ENCODE results near the gene CCDC18. TPM values are rescaled to one million over a fixed set of nuclear protein-coding genes. Genes with fewer than 3 reads are reported as not detected.
A peak's percentile ranks its signal among the peaks of the same experiment; 100 is the strongest.

The CCDC18 gene
- total RNA-seq, 1 donor = 14.7 TPM

DNA sequence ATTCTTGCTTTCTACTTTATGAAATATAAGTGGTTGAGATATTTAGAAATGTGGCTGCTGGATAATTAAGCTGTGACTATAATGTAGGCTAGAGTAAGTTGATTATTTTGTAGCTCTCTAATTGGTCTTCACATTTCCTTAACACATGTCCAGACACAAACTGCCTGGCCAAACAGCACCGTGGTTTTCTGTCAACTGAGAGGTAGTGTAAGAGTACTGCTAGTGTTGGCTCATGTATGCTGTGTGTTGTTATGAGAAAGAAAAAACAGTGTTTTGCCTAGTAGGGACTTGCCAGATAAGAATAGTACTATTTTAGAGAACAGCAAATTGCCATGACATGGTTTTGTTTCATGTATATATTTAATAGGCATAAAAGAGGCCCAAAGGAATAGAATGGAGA, 37.4 kb upstream of the CCDC18 start:
- TF ChIP-seq, protein P1, sequence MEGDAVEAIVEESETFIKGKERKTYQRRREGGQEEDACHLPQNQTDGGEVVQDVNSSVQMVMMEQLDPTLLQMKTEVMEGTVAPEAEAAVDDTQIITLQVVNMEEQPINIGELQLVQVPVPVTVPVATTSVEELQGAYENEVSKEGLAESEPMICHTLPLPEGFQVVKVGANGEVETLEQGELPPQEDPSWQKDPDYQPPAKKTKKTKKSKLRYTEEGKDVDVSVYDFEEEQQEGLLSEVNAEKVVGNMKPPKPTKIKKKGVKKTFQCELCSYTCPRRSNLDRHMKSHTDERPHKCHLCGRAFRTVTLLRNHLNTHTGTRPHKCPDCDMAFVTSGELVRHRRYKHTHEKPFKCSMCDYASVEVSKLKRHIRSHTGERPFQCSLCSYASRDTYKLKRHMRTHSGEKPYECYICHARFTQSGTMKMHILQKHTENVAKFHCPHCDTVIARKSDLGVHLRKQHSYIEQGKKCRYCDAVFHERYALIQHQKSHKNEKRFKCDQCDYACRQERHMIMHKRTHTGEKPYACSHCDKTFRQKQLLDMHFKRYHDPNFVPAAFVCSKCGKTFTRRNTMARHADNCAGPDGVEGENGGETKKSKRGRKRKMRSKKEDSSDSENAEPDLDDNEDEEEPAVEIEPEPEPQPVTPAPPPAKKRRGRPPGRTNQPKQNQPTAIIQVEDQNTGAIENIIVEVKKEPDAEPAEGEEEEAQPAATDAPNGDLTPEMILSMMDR (IDR thresholded peaks at IDR 0.05; ENCODE audit: insufficient read depth, low read depth, low read length) = no peak
- no peak for DNase-seq (ENCODE audit: low read depth)

DNA sequence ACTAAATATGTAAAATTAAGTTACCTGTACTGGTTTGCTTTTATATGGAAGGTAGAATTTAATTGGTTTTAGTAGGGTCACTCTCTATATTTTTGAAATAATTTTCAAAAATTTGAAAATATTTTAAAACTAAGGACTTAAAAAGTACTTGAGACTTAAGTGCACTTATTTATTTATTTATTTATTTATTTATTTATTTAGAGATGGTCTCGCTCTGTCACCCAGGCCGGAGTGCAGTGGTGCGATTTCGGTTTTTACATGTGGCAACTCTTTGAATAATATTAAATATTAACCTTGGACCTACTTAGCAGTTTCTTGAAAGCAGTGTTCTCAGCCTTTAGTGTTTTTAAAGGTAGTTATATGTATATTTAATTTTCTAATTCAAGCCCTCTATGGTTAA, 36.8 kb upstream of the CCDC18 start:
- H3K4me3 ChIP-seq (ENCODE audit: low read depth, low read length) = no peak overlapping the region
- no peak for DNase-seq (ENCODE audit: low read depth)
- TF ChIP-seq, protein P1 (IDR thresholded peaks at IDR 0.05; ENCODE audit: insufficient read depth, low read depth, low read length) = no peak

More for the DNA sequence above, 37.4 kb upstream of the CCDC18 start:
- no peak overlapping the region for H3K4me3 ChIP-seq (ENCODE audit: low read depth, low read length)

DNA sequence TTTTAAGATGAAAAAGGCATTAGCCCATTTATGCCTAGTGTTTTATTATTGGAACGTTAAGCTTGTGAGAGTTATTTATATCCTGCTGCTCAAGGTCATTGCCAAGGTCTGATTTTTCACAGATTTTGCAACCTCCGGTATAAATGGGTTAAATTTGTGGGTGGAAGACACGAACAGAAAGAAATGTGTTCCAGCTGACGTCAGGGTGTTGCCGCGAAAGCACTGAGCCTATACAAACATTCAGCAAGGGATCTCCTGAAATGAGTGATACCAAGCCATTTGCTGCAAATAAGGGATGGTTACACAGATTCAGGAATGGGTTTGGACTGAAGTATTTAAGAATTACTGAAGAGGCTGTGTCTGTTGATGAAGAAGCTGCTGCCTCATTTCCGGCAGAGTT, 32.5 kb upstream of the CCDC18 start:
- TF ChIP-seq, protein P1 (IDR thresholded peaks at IDR 0.05; ENCODE audit: insufficient read depth, low read depth, low read length) = no peak
- H3K4me3 ChIP-seq (ENCODE audit: low read depth, low read length) = no peak overlapping the region
- DNase-seq (ENCODE audit: low read depth) = peak; percentile 41

DNA sequence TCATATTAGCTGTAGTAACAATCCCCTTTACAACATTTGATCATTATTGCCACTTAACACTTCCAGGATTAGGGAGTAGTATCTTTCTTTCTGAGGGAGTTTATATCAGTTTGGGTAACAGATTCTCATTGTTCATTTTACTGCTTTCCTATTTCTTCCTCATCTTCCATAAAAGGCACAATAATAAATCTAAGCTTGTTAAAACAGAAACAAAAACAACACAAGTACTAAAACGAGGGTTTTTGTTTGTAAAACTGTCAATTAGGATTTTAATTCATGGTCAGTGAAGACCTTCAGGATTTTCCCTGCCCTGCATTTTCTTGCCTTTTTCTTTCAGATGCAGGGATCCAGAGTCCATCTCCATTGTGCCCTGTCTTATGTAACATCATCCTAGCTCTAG, 29.8 kb upstream of the CCDC18 start:
- H3K4me3 ChIP-seq (ENCODE audit: low read depth, low read length) = no peak overlapping the region
- TF ChIP-seq, protein P1 (IDR thresholded peaks at IDR 0.05; ENCODE audit: insufficient read depth, low read depth, low read length) = no peak
- DNase-seq (ENCODE audit: low read depth) = no peak

DNA sequence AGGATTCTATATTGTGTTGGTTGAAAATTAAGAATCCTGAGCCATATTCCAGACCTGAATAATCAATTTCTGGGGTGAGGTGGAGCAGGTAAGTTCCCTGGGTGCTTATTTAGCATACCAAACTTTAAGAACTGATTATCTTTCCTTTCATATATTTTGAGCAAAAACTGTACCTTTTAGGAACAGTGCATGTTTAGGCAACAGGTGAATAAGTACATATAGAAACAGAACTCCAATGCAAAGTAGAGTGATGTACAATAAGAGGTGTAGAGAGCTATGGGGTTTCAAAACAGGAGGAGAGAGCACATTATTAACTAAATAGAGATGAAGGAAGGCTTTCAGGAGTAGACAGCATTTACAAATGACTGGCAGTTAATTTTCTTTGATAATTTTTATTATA, 29.1 kb upstream of the CCDC18 start:
- DNase-seq (ENCODE audit: low read depth) = no peak
- H3K4me3 ChIP-seq (ENCODE audit: low read depth, low read length) = no peak overlapping the region
- TF ChIP-seq, protein P1 (IDR thresholded peaks at IDR 0.05; ENCODE audit: insufficient read depth, low read depth, low read length) = no peak

DNA sequence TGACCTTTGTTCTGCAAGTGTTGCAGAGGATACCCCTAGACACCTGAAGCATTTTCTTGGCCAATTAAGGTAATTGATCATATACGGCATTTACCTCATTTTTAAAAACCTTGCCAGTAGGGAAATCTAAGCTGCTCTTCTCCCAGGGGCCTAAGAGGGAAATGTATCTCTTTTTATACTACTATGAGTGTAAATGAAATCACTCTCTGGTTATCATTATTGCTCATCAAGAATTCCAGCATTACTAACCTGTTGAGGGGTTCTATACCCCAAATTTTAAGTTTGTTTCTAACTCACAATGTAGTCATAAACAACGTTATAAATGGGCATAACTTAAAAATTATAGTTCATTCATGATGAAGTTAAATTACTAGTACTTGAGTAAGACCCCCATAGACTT, 27.7 kb upstream of the CCDC18 start:
- DNase-seq (ENCODE audit: low read depth) = no peak
- H3K4me3 ChIP-seq (ENCODE audit: low read depth, low read length) = no peak overlapping the region
- TF ChIP-seq, protein P1 (IDR thresholded peaks at IDR 0.05; ENCODE audit: insufficient read depth, low read depth, low read length) = no peak

DNA sequence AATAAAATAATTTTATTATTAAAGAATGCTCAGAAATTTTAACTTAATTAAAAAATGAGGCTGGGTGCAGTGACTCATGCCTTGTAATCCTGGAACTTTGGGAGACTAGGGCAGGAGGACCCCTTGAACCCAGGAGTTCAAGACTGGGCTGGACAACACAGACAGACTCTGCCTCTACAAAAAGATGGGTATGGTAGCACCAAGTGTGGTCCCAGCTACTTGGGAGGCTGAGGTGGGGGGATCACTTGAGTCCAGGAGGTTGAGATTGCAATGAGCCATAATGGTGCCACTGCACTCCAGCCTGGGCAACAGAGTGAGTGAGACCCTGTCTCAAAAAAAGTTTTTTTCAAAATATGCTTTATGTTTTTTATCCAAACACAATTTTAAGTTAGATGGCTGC, 25.6 kb upstream of the CCDC18 start:
- no peak for DNase-seq (ENCODE audit: low read depth)
- TF ChIP-seq, protein P1 (IDR thresholded peaks at IDR 0.05; ENCODE audit: insufficient read depth, low read depth, low read length) = no peak
- H3K4me3 ChIP-seq (ENCODE audit: low read depth, low read length) = no peak overlapping the region
